Measurements from ENCODE around the gene ZNF516.
"Not testable (repeated sequence)": the region's sequence is repeated elsewhere in the genome, so short reads cannot be mapped to it uniquely, and the experiment has no call there.

The ZNF516 gene, protein sequence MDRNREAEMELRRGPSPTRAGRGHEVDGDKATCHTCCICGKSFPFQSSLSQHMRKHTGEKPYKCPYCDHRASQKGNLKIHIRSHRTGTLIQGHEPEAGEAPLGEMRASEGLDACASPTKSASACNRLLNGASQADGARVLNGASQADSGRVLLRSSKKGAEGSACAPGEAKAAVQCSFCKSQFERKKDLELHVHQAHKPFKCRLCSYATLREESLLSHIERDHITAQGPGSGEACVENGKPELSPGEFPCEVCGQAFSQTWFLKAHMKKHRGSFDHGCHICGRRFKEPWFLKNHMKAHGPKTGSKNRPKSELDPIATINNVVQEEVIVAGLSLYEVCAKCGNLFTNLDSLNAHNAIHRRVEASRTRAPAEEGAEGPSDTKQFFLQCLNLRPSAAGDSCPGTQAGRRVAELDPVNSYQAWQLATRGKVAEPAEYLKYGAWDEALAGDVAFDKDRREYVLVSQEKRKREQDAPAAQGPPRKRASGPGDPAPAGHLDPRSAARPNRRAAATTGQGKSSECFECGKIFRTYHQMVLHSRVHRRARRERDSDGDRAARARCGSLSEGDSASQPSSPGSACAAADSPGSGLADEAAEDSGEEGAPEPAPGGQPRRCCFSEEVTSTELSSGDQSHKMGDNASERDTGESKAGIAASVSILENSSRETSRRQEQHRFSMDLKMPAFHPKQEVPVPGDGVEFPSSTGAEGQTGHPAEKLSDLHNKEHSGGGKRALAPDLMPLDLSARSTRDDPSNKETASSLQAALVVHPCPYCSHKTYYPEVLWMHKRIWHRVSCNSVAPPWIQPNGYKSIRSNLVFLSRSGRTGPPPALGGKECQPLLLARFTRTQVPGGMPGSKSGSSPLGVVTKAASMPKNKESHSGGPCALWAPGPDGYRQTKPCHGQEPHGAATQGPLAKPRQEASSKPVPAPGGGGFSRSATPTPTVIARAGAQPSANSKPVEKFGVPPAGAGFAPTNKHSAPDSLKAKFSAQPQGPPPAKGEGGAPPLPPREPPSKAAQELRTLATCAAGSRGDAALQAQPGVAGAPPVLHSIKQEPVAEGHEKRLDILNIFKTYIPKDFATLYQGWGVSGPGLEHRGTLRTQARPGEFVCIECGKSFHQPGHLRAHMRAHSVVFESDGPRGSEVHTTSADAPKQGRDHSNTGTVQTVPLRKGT

DNA sequence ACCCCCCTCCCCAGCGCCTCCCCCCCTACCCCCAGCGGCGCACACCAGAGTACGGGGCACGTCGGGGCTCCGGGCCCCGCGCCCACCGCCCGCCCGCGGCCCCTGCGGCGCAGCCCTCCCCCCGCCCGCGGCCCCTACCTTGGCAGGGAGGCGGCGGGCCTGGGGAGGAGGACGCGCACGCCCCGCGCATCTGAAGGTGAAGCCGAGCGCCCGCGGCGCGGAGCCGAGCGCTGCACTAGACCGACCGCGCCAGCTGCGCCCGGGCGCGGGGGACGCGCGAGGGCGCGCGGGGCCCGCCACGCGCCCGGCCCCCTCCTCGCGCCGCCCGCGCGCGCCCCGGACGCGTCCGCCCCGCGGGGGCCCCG lies at the start of gene ZNF516:
ZNF516 (minus strand) TSS at position 237 of the 365 bp plus-strand sequence. CDS start 52,188 bp downstream, outside the sequence.
- peak within 1 kb of the TSS; percentile 83 for H3K4me3 ChIP-seq (ENCODE audit: low read depth, low read length)
- no peak for DNase-seq (ENCODE audit: low read depth)

DNA sequence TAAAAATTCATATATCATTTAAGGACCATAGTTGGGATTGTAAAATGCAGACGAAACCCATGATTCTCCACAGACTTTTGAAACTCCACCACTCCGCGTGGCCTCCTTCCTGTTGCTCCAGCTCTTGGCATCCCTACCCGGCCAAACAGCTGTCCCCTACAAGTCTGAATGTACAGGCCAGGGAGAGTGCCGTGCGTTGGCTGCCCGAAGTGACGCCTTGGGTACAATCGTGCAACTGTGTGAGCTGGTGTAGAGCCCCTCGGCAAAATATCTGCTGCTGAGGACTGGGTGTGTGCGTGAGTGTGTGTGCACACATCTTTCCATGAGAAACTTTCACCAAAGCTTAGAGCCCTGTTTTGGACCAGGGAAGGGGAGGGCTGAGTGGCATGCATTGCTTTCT lies 43.8 kb upstream of the ZNF516 start:
- no peak for DNase-seq (ENCODE audit: low read depth)
- no peak overlapping the region for H3K4me3 ChIP-seq (ENCODE audit: low read depth, low read length)

DNA sequence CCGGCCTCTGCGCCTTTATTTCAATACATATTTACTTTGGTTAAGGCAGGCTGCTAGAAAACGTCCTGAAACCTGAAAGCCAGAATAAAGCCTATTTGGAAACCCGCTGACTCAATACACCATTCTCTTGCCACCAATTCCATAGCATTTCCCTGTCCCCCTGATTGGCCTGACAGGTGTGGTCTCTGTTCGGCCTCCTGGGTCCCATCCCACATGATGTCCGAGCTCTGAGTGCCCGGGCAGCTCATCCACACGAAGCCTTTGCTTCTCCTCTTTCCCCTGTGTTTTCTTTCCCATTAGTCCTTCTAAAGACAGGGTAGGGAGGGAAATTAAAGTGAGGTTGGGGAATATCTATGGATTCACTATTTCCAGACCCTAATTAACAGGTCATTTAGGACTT lies 42.6 kb upstream of the ZNF516 start:
- no peak overlapping the region for H3K4me3 ChIP-seq (ENCODE audit: low read depth, low read length)
- DNase-seq (ENCODE audit: low read depth): no peak

DNA sequence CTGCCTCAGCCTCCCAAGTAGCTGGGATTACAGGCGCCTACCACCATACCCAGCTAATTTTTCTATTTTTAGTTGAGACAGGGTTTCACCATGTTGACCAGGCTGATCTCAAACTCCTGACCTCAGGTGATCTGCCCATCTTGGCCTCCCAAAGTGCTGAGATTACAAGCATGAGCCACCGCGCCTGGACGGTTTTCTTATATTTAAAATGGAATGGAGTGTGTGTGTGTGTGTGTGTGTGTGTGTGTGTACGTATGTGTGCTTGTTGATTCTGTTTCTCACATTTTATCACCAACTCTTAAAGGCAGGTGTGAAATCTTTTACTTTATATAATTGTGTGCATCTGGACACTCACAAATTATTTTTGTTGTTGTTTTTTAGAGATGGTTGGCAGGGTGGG lies 41.6 kb upstream of the ZNF516 start:
- DNase-seq (ENCODE audit: low read depth); H3K4me3 ChIP-seq (ENCODE audit: low read depth, low read length): not testable (repeated sequence)

DNA sequence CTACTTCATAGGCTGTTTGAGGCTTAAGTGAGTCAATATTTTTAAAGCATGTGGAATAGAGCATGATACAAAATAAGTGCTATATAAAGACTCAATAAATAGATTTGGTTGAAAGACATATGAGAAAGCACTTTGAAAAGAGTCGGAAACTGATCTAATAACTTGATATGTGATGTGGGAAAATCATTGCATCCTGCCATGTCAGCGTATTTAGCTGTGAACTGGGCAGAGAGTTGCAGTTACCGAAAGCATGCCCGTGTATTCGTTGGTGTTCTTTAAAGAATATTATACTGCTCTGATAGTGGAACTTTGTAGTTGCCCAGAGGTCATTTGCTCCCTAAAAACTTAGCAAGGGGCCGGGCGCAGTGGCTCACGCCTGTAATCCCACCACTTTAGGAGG lies 37.8 kb upstream of the ZNF516 start:
- DNase-seq (ENCODE audit: low read depth): no peak
- H3K4me3 ChIP-seq (ENCODE audit: low read depth, low read length): no peak overlapping the region

DNA sequence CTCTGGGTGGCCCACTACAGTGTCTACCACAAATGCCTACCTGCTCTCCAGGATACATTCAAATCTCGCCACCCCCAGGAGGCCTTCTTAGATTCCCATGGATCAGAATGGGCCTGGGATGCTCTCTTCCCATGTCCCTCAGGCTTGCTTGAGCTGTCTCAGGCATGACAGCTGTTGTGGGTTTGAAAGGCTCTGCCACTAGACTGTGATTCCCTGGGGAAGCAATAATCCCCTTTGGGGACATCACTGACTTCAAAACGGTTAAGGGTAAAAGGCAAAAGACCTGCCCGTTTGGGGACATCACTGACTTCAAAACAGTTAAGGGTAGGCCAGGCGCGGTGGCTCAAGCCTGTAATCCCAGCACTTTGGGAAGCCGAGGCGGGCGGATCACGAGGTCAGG lies 35.8 kb upstream of the ZNF516 start:
- no peak overlapping the region for H3K4me3 ChIP-seq (ENCODE audit: low read depth, low read length)
- DNase-seq (ENCODE audit: low read depth): no peak

DNA sequence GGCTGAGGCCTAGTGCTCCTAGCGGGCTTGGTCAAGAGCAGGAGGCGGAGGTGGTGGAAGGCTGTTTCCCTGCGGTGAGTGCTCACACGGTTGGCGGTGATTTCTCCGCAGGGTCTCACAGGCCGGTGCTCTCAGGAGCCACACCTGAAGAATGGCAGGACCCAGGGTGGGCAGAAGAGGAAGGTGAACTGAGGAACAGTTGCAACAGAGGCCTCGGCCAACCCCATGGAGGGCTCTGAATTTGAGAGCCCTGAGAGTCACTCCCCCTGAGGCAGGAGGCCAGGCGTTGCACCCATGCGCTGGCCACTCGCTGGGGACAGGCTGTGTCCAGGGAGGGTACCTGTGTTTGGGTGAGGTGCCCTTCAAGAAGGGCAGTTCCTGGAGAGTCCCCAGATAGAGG lies 35.3 kb upstream of the ZNF516 start:
- no peak overlapping the region for H3K4me3 ChIP-seq (ENCODE audit: low read depth, low read length)
- no peak for DNase-seq (ENCODE audit: low read depth)

DNA sequence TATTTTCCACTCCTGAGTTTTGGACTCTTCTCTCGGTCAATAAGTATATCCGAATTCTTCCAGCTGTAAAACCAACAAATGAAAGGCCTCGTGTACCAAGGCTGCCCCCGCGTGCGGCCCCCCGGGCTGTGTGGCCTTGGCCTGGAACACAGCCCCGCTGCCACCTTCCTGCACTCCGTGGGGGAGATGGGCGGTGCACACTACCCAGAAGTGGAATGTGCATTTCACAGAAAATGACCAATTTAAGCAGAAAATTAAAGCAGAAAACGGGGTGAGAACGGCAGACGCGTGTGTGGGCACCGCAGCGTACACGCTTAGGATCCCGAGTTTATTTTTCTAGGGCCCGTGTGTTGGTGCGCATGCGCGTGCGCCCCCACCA lies 34.4 kb upstream of the ZNF516 start:
- DNase-seq (ENCODE audit: low read depth): no peak
- H3K4me3 ChIP-seq (ENCODE audit: low read depth, low read length): peak overlapping the region; percentile 51

DNA sequence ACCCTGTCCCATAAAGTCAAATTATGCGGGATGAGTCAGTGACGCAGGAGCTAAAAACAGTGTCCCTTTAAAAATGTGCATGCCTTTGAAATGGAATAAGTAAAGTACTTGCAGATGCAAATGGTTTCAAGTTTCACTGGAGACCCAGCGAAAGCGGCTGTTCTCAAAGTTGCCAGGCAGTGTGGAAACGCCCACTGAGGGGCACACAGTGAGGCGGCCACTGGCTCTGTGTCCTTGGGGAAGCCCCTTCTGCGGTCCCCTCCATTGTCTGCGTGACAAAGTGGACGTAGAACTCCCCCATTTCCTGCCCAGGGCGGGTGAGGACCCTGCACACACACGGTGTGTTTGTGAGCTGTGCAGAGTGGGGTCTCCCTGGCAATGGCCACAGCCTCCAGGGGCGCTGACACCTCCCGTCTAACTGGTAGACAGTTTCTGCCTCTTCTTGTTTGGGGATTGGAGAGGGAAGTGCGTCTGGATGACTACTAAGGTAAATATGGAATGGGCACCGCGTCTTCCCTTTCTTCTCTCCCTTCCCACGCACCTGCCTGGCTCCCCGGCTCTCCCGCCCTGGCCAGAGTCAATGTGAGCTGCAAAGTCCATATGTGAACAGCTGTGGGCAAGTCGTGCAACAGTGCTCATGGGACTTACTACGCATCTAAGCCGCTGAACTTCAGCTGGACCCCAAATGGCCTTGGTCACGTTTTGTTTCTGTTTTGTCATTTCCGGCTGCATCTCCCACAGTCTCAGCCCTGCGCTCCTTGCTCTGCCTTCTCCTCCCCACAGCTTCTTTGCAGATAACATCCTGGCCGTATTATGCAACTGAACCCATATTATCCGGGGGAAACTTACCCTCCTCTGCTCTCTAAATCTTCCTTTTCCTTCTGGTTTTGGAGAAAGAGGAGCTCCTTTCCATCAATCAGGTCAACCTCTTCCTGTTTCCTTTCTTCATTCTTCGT lies 33.7 kb upstream of the ZNF516 start:
- peak; percentile 28 for DNase-seq (ENCODE audit: low read depth)
- H3K4me3 ChIP-seq (ENCODE audit: low read depth, low read length): peak overlapping the region; percentile 51

DNA sequence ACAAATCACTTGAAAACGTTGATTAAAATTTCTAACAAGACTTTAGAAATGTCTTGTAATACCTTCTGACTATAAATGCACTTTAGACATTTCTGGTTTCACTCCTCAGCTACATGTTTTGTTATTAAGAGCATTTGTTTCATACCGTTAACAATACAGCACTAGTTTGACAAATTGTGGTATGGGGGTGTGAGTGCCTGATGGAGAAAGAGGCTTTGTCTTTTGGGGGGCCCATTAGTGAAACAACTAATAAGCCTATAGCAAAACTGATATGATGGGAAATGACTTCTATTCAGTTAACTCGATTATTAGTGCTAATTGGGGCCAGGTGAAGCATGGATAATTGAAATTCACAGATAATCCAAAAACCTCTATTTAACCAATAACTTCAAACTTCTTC lies 30.9 kb upstream of the ZNF516 start:
- no peak for DNase-seq (ENCODE audit: low read depth)
- H3K4me3 ChIP-seq (ENCODE audit: low read depth, low read length): no peak overlapping the region

DNA sequence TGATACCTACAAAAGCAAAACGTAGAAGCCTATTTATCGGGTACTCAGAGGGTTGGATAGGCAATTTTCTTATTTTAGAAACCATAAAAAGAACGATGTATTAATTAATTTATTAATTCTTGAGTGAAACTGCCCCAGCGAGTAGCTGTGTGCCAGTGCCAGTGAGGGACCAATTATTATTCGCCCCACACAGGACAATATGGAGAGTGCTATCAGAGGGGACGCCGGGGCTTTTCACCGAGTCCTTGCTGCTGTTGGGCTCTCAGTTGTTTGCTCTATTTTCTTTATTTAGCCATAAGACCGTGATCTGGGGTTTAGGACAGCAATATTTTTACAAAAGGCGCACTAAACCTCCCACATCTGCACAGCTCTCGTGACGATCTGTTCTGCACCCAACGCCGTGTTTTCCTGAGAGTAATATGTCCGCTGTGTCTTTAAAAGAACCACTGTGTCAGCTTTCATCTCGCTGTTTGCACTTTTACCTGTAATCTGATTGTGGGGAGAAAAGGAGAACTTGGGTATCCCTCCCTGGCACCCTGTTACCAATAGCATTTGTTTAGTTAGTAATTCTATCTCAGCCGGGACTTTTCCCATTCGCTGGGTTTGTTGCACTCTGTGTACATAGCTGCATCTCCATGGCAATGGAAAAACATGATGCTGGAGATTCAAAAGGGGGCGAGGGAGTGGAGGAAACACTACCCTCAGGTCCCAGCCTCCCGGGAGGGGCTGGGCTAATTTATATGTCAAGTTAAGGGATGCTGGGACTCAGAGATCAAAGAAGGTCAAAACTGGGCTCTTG lies 30.1 kb upstream of the ZNF516 start:
- H3K4me3 ChIP-seq (ENCODE audit: low read depth, low read length): peak overlapping the region; percentile 57
- DNase-seq (ENCODE audit: low read depth): peak; percentile 12

DNA sequence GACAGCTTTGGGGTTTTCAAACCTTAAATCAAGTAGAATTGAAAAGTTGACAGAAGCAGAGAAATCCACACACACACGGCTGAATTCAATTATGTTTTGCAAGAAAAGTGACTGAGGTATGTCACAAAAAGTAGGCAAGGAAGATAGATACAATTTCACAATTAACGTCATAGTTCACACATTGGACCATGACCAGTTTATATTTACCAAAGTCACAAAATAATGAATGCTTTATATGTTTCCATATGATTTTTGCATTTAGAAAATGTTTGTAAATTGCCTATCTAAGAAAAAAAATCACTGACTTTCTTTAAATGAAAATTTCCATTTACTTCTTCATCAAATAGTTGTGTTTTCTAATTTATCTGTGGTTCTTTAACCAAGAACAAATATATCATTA lies 29.4 kb upstream of the ZNF516 start:
- no peak overlapping the region for H3K4me3 ChIP-seq (ENCODE audit: low read depth, low read length)
- DNase-seq (ENCODE audit: low read depth): no peak

DNA sequence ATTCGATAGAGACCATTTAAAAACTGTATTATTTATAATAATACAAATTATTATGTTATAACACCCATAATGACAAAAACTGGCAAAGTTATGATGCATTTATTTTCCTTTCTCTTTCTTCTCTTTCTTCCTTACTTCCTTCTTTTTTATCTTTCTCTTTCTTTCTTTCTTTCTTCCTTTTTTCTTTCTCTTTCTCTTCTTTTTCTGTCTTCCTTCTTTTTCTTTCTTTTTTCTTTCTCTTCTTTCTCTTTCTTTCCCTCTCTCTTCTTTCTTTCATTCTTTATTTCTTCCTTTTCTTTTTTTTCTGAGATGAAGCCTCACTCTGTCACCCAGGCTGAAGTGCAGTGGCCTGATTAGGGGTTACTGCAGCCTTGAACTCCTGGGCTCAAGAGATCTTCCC lies 27.5 kb upstream of the ZNF516 start:
- H3K4me3 ChIP-seq (ENCODE audit: low read depth, low read length): no peak overlapping the region
- no peak for DNase-seq (ENCODE audit: low read depth)

DNA sequence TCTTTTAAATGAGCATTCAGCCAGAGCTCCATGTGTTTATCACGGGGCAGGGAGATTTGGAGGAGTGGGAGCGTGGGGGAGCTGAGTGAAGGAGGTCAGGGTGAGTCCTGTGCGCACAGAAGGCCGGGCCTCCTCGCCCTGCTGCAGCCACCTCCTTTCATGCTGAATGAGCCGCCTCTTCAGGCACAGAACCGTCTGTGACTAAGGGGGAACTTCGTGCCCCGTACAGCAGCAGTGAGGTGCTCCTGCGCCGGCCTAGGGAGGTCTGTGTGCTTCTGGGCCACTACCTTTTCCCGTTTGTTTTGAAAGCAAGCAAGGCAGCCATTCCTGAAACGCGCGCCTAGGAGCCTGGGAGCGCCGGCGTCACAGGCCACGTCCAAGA lies 27.1 kb upstream of the ZNF516 start:
- no peak overlapping the region for H3K4me3 ChIP-seq (ENCODE audit: low read depth, low read length)

DNA sequence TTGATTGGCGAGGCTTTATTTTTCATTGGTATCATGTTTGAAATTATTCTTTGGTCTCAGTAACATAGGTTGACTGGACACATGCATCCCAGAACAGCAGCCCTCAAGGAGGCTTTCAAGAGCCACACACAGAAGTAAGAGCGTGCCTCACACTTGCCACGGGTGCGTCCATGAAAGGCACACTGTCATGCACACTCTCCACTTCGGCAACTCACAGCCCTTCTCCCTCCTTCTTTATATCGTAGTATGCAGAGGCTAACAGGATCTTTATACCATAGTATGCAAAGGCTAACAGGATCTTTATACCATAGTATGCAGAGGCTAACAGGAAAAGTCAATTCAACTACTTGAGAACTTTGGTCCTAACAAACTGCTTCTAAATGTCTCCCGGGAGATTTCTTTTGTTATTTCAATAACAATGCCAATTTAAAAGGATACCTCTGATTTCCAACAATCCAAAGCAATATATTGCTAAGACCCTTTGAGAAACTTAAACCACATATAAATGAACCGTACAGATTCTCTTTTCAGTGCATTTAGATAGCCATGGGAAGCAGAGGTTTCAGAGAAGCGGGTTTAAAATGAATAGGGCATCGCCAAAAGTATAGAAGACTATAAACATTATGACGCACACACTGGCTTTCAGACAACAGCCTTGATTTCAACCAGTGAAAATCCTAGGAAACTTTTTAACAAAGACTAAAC lies 26.5 kb upstream of the ZNF516 start:
- DNase-seq (ENCODE audit: low read depth): no peak
- no peak overlapping the region for H3K4me3 ChIP-seq (ENCODE audit: low read depth, low read length)

More for the DNA sequence above, 27.1 kb upstream of the ZNF516 start:
- no peak for DNase-seq (ENCODE audit: low read depth)

DNA sequence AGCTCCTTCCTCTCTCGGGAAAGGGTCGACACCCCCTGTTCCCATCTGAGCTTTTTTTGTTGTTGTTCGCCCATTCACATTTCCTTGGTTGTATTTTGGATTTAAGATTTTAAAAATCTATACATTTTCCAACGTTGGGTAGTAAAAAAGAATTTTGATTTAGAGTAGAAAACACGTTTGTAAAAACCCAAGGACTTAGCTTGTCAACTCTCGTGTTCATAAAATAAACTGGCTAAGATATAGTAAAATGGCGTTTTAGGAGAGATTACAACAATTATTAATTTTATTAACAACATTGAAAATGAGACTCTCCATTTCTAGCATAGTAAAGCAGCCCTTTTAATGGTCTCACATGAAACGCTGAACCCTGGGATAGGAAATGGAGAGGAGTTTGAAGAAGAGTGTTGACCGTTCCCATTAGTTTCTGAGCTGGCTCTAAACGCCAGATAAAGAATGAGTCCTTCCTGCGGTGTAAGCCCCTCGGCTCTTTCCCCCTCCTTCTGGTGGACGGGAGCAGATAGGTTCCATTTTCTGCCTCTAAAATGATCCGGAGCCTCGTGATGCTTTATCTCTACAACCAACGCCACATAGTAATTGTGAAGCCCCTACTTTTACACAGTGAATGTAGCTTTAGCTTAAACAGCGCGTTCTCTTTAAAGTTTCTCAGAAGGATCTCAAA lies 24.0 kb upstream of the ZNF516 start:
- H3K4me3 ChIP-seq (ENCODE audit: low read depth, low read length): peak overlapping the region; percentile 24
- DNase-seq (ENCODE audit: low read depth): no peak

DNA sequence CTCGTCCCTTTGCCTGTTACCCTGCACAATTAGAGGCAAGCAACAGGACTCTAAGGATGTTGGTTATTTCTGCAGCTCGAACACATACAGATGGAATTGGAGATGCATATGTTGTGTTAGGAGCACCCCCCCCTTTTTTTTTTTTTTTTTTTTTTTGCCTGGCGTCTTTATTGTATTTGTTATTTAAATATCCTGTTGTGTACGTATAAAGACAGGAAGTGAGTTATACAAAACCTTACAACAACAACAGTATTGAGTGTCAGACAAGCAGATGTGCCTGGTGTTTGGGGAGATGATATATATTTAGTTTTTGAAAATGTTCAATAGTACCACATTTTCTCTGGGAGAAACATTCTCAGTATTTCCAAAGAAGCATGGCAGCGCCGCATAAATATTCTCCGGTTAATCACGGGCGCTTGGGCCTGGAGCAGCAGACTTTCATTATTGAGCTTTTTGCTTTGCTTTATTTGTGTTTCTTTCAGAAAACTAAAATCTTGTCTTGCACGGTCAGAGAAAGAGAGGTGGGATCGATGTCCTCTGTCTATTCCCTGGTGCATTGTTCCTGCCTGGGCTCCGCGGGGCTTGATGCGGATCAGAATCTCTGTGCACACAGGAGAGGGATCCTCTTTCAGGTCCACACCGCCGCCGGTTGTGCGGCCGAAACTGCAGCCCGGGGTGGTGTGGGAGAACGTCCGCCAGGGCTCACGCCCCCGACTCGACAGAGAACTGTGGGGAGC lies 23.2 kb upstream of the ZNF516 start:
- H3K4me3 ChIP-seq (ENCODE audit: low read depth, low read length): peak overlapping the region; percentile 24
- no peak for DNase-seq (ENCODE audit: low read depth)

Data from skeletal muscle cell (primary cell).